B cell (primary cell): ENCODE results near the gene PVR. TPM values are rescaled to one million over a fixed set of nuclear protein-coding genes. Genes with fewer than 3 reads are reported as not detected.
"Not testable (repeated sequence)": the region's sequence is repeated elsewhere in the genome, so short reads cannot be mapped to it uniquely, and the experiment has no call there.

ENCODE experiments used
- ATAC-seq: fragments of 200-7000 bp; cut with Tn5 transposase; one replicate; pipeline ENCODE4 v1.10.0; 2021; ENCODE audit warnings: low read depth, mild to moderate bottlenecking, moderate number of reproducible peaks, moderate library complexity
- CTCF ChIA-PET: fragments of 350-600 bp; sonication (Branson Sonifier 250); formaldehyde crosslinking; loops from one replicate; lab custom pipeline; 2021; ENCODE audit warnings: antibody characterized with exemption, inconsistent platforms; lab: Charles Lee
- POLR2A ChIA-PET: fragments of 350-600 bp; sonication (Branson Sonifier 250); formaldehyde crosslinking; loops from one replicate; lab custom pipeline; 2021; ENCODE audit warnings: antibody characterized with exemption; lab: Charles Lee
- DNase-seq: peaks from one replicate; pipeline ENCODE4 v3.0.0; 2013
- H2AFZ ChIP-seq: 2 replicates; pipeline ENCODE4 v1.6.1; 2012; ENCODE audit warnings: mild to moderate bottlenecking, low read depth, low read length; ENCODE audit not compliant: insufficient read depth, poor library complexity, severe bottlenecking
- H3K27ac ChIP-seq, 2 donors: 1 replicate in 1 of 2; 2 replicates in 1 of 2; pipeline ENCODE4 v1.5.1; 2012 to 2013; ENCODE audit warnings: low read length in 2 of 2, mild to moderate bottlenecking in 2 of 2, moderate library complexity in 1 of 2
- H3K27me3 ChIP-seq, 4 experiments: fragments of 200-600 bp in 1 of 4; sonication (generic) in 1 of 4; replicated peaks in 1 of 4; 1 replicate in 2 of 4; 2 replicates in 2 of 4; pipeline versions ENCODE4 v1.6.1 to v1.7.0; 2013 to 2016; ENCODE audit warnings: low read length in 3 of 4, mild to moderate bottlenecking in 2 of 4, mixed read lengths in 1 of 4, moderate library complexity in 1 of 4; ENCODE audit not compliant: insufficient read depth in 4 of 4, control insufficient read depth in 3 of 4; ENCODE audit errors: control extremely low read depth in 1 of 4
- H3K36me3 ChIP-seq, 2 experiments: replicated peaks in 1 of 2; 1 replicate in 1 of 2; 2 replicates in 1 of 2; pipeline versions ENCODE4 v1.6.1 to v1.7.1; 2013; ENCODE audit warnings: low read length in 1 of 2; ENCODE audit not compliant: insufficient read depth in 2 of 2, control insufficient read depth in 1 of 2; ENCODE audit errors: control extremely low read depth in 1 of 2, extremely low read depth in 1 of 2
- H3K4me1 ChIP-seq, 2 donors: fragments of 200-600 bp in 1 of 2; sonication (generic) in 1 of 2; 1 replicate in 1 of 2; 2 replicates in 1 of 2; pipeline versions ENCODE4 v1.5.1 to v1.6.1; 2013 to 2017; ENCODE audit warnings: low read length in 2 of 2; ENCODE audit not compliant: control insufficient read depth in 2 of 2, insufficient read depth in 2 of 2
- H3K4me2 ChIP-seq: replicated peaks from 2 replicates; pipeline ENCODE3; 2012; ENCODE audit warnings: mild to moderate bottlenecking, low read depth, low read length; ENCODE audit not compliant: poor library complexity, severe bottlenecking
- H3K4me3 ChIP-seq, 5 experiments: fragments of 200-600 bp in 1 of 5; sonication (generic) in 1 of 5; 1 replicate in 3 of 5; 2 replicates in 2 of 5; pipeline versions ENCODE4 v1.5.1 to v1.7.0; 2011 to 2016; ENCODE audit warnings: low read length in 4 of 5, mild to moderate bottlenecking in 4 of 5, low read depth in 2 of 5, control low read depth in 1 of 5, moderate library complexity in 1 of 5; ENCODE audit not compliant: insufficient read depth in 1 of 5; ENCODE audit errors: control extremely low read depth in 1 of 5, extremely low read depth in 1 of 5
- H3K79me2 ChIP-seq: fragments of 200-600 bp; sonication (generic); one replicate; pipeline ENCODE4 v1.6.0; 2016; ENCODE audit warnings: low read length; ENCODE audit not compliant: control insufficient read depth, insufficient read depth
- H3K9ac ChIP-seq: fragments of 200-600 bp; sonication (generic); 2 replicates; pipeline ENCODE4 v1.6.1; 2017; ENCODE audit warnings: mild to moderate bottlenecking, low read length, moderate library complexity
- H3K9me3 ChIP-seq, 3 donors: one replicate each; pipeline versions ENCODE4 v1.6.1 to v1.7.1; 2013; ENCODE audit warnings: low read length in 2 of 3; ENCODE audit not compliant: control insufficient read depth in 2 of 3, insufficient read depth in 1 of 3; ENCODE audit errors: control extremely low read depth in 1 of 3
- H4K20me1 ChIP-seq: 2 replicates; pipeline ENCODE4 v1.6.0; 2012; ENCODE audit warnings: mild to moderate bottlenecking, low read length; ENCODE audit not compliant: insufficient read depth, control insufficient read depth, poor library complexity, severe bottlenecking
- H3K27ac Mint-ChIP-seq: one replicate; pipeline ENCODE4 v1.8.0; 2021; ENCODE audit warnings: mixed read lengths
- H3K27me3 Mint-ChIP-seq: one replicate; pipeline ENCODE4 v1.8.0; 2021; ENCODE audit warnings: mixed read lengths
- H3K4me1 Mint-ChIP-seq: one replicate; pipeline ENCODE4 v1.8.0; 2021; ENCODE audit warnings: mixed read lengths
- H3K4me3 Mint-ChIP-seq: one replicate; pipeline ENCODE4 v1.8.0; 2021; ENCODE audit warnings: mixed read lengths
- H3K9me3 Mint-ChIP-seq: one replicate; pipeline ENCODE4 v1.8.0; 2022; ENCODE audit warnings: mixed read lengths; ENCODE audit not compliant: insufficient read depth
- EZH2 ChIP-seq: IDR thresholded peaks from 2 replicates; pipeline ENCODE4 v1.6.1; 2012; ENCODE audit warnings: borderline replicate concordance, low read depth, mild to moderate bottlenecking, moderate library complexity, low read length; ENCODE audit not compliant: insufficient read depth, poor library complexity, severe bottlenecking
- WGBS: methylation state at CpG from one replicate; pipeline ENCODE4 v1.1.5; 2013; ENCODE audit warnings: missing lambda C conversion rate; ENCODE audit not compliant: insufficient coverage; 5-methylcytosine and 5-hydroxymethylcytosine counted together
- intact Hi-C: fragments of 100-400 bp; cut with micrococcal nuclease; formaldehyde crosslinking; loops from one replicate; pipeline ENCODE4 v1.10.0; 2022
- polyA plus RNA-seq: library from polyadenylated mRNA; depleted of rRNA; stranded (reverse); fragments of >200 nt; gene quantifications from 2 replicates; pipeline ENCODE4 v1.2.3, GENCODE V29; 2012
- total RNA-seq, 2 donors: library from RNA; stranded (reverse); fragments of 120-200 nt in 1 of 2; gene quantifications; 1 replicate in 1 of 2; 2 replicates in 1 of 2; pipeline versions ENCODE4 v1.2.3 to v1.2.4, GENCODE V29; 2013 to 2022
- TF ChIP-seq, protein P1 (sequence below): fragments of 200-600 bp; IDR thresholded peaks from one replicate; pipeline ENCODE4 v1.8.0; 2022; ENCODE audit warnings: antibody characterized with exemption, mild to moderate bottlenecking

Gene PVR
- total and polyA plus RNA-seq, 2 donors (not counting 1 experiment from before 2014, with no cell fraction given) = 0.09 to 0.67 TPM

DNA sequence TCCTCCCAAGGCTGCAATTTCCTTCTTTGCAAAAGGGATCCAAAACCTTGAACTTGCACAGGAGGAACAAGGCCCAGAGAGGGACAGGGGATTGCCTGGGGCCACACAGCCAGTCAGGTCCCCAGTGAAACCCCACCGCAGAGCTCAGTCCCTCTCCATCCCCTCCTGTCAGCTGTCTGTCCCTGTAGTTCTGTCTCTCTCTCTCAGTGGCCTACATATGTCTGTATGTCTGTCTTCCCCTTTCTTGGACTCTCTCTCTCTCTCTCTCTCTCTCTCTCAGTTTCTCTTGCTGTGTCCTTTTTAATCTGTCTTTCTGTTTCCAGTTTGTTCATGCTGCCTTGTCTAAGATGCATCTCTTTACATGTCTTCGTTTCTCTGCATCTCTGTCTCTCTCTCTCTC, 39.1 kb downstream of the PVR start:
- H3K9me3 Mint-ChIP-seq = no peaks in the 10 kb centered on the region
- 80% methylated on average over 2 of the region's 2 CpGs for WGBS
- no peaks in the 10 kb centered on the region for H3K36me3 ChIP-seq
- H3K9ac ChIP-seq = no peak overlapping the region
- ChIA-PET POLR2A (no interaction called here), CTCF (interaction anchor here (1.1 kb wide), 1 partner anchor 41 kb away, joined by 4 read pairs; no protein-coding TSS in a partner anchor)
- peaks cover 19% of the 10 kb centered on the region for H3K27me3 Mint-ChIP-seq
- no peak overlapping the region for H3K27ac Mint-ChIP-seq
- H3K79me2 ChIP-seq = no peaks in the 10 kb centered on the region
- H3K4me2 ChIP-seq = no peak overlapping the region
- intact Hi-C loops = no loop called here
- ATAC-seq (no peak), DNase-seq (no peak)
- H3K4me3 Mint-ChIP-seq = no peak overlapping the region
- H3K27ac ChIP-seq = no peak overlapping the region
- no peak overlapping the region for H2AFZ ChIP-seq
- H3K4me1 ChIP-seq = peaks cover 8 to 18% of the 10 kb centered on the region in 2 donors
- peaks cover 15% of the 10 kb centered on the region for H3K4me1 Mint-ChIP-seq
- H3K9me3 ChIP-seq = no peaks in the 10 kb centered on the region
- peaks cover 0 to 8% (median 0%) of the 10 kb centered on the region in 4 experiments for H3K27me3 ChIP-seq
- no peak overlapping the region for H3K4me3 ChIP-seq
- no peaks in the 10 kb centered on the region for H4K20me1 ChIP-seq
- TF ChIP-seq, protein P1, sequence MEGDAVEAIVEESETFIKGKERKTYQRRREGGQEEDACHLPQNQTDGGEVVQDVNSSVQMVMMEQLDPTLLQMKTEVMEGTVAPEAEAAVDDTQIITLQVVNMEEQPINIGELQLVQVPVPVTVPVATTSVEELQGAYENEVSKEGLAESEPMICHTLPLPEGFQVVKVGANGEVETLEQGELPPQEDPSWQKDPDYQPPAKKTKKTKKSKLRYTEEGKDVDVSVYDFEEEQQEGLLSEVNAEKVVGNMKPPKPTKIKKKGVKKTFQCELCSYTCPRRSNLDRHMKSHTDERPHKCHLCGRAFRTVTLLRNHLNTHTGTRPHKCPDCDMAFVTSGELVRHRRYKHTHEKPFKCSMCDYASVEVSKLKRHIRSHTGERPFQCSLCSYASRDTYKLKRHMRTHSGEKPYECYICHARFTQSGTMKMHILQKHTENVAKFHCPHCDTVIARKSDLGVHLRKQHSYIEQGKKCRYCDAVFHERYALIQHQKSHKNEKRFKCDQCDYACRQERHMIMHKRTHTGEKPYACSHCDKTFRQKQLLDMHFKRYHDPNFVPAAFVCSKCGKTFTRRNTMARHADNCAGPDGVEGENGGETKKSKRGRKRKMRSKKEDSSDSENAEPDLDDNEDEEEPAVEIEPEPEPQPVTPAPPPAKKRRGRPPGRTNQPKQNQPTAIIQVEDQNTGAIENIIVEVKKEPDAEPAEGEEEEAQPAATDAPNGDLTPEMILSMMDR = no peak
- no peak for TF ChIP-seq EZH2

DNA sequence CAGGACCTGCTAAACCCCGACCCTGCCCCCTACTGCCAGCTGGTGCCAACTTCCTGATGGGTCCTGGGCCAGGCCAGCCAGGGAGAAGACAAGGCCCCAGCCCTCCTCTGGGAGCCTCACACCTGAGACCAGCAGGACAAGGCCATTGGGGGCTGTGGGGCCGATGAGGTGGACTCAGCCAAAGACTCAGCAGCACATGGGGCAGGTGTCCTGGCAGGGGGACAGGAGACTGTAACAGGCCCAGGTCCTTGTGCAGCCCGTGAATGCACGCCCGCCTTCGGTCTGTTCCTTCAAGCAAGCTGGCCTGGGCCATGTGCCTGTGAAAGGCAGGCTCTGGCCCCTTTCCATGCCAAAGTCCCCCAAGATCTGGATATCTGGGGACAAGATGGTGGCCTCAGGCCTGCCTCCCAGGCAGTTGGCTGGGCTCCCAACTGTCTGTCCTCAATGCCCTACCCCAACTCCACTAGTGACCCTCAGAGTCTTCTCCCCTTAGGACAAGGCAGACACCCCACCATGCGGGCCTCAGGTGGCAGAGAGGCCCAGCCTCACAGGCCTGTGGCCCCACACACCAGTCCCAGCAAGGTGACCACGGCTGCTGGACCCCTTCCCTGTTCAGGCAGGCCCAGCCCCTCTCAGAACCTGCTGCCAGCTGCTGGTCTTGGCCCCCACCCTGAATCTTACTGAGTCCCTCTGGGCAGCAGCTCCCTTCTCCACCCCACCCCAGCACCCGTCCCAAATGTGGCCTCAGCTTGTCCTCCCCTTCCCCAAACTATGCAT, 39.9 kb downstream of the PVR start:
- no peak for ATAC-seq
- no peak overlapping the region for H3K9ac ChIP-seq
- peaks cover 15% of the 10 kb centered on the region for H3K4me1 Mint-ChIP-seq
- H3K4me3 ChIP-seq = no peak overlapping the region
- no peak overlapping the region for H2AFZ ChIP-seq
- no peak overlapping the region for H3K27ac ChIP-seq
- no peak for DNase-seq
- ChIA-PET CTCF (interaction anchor here (0.7 kb wide), 1 partner anchor 16 kb away, joined by 5 read pairs; no protein-coding TSS in a partner anchor), POLR2A (no interaction called here)
- H3K4me3 Mint-ChIP-seq = no peak overlapping the region
- H4K20me1 ChIP-seq = no peaks in the 10 kb centered on the region
- H3K9me3 ChIP-seq = no peaks in the 10 kb centered on the region
- no peak overlapping the region for H3K4me2 ChIP-seq
- H3K4me1 ChIP-seq = peaks cover 8 to 18% of the 10 kb centered on the region in 2 donors
- peaks cover 22% of the 10 kb centered on the region for H3K27me3 Mint-ChIP-seq
- H3K36me3 ChIP-seq = no peaks in the 10 kb centered on the region
- peaks cover 0 to 11% (median 0%) of the 10 kb centered on the region in 4 experiments for H3K27me3 ChIP-seq
- no peak overlapping the region for H3K27ac Mint-ChIP-seq
- 76% methylated on average over 9 of the region's 9 CpGs for WGBS
- H3K9me3 Mint-ChIP-seq = no peaks in the 10 kb centered on the region
- no peak for TF ChIP-seq EZH2
- TF ChIP-seq, protein P1 = no peak
- H3K79me2 ChIP-seq = no peaks in the 10 kb centered on the region
- intact Hi-C loops = no loop called here

DNA sequence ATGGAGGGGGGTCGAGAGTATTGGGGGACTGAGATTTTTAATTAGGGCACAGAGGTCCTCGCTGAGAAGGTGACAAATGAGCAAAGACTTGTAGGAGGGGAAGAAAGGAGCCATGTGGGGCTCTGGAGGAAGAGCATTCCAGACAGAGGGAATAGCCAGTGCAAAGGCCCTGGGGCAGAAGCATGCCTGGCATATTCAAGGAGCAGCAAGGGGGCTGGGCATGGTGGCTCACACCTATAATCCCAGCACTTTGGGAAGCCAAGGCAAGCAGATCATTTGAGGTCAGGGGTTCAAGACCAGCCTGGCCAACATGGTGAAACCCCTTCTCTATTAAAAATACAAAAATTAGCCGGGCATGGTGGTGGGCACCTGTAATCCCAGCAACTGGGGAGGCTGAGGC, 40.7 kb downstream of the PVR start:
- CTCF ChIA-PET = interaction anchor here (0.7 kb wide), 1 partner anchor 15 kb away, joined by 5 read pairs; no protein-coding TSS in a partner anchor
- 97% methylated on average over 3 of the region's 3 CpGs for WGBS
- H3K4me1 ChIP-seq = peaks cover 8 to 23% of the 10 kb centered on the region in 2 donors

More for the DNA sequence above, 40.7 kb downstream of the PVR start:
- Mint-ChIP-seq H3K27me3 (peaks cover 26% of the 10 kb centered on the region), H3K4me1 (peaks cover 18% of the 10 kb centered on the region)
- POLR2A ChIA-PET, H2AFZ ChIP-seq, H3K27ac Mint-ChIP-seq, H3K9me3 ChIP-seq, H3K9ac ChIP-seq, H3K79me2 ChIP-seq, H3K27ac ChIP-seq, H3K4me2 ChIP-seq, intact Hi-C loops, ATAC-seq, H3K4me3 ChIP-seq, H3K4me3 Mint-ChIP-seq, H4K20me1 ChIP-seq, H3K36me3 ChIP-seq, DNase-seq, H3K9me3 Mint-ChIP-seq: not testable (repeated sequence)
- peaks cover 0 to 11% (median 0%) of the 10 kb centered on the region in 4 experiments for H3K27me3 ChIP-seq
